HG03520 (cell line): ENCODE data around the gene POLE4.

ENCODE experiments used
- ATAC-seq: cut with Tn5 transposase; IDR thresholded peaks from one replicate; pipeline ENCODE4 v1.9.1; 2021; ENCODE audit warnings: mild to moderate bottlenecking, moderate library complexity; ENCODE audit not compliant: unreplicated experiment

The POLE4 gene

GRCh38 chr2:74985978-74986609, 27.7 kb downstream of the POLE4 start:
- ATAC-seq: no peak

GRCh38 chr2:74991977-74992376, 33.5 kb downstream of the POLE4 start:
- no peak for ATAC-seq

DNA sequence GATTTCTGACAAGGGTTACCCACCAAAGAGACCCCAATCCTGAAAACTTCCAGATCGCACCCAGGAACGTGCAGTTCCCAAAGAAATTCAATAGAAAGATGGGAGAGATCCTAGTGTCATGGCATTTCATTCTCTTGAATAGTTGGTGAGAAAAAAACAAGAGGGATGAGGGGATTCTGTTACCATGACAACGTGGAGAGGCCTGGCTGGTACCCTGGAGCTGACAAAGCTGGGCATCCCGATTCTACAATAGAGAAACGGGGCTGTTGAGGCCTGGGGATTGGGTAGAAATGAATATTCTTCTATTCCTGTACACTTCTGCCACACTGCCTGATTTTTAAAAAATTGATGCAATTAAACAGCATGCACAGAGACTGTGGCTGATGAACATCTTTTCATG, 41.0 kb downstream of the POLE4 start:
- no peak for ATAC-seq

- no peak for ATAC-seq
Observed at GRCh38 chr2:75002007-75002406, 43.6 kb downstream of the POLE4 start.

DNA sequence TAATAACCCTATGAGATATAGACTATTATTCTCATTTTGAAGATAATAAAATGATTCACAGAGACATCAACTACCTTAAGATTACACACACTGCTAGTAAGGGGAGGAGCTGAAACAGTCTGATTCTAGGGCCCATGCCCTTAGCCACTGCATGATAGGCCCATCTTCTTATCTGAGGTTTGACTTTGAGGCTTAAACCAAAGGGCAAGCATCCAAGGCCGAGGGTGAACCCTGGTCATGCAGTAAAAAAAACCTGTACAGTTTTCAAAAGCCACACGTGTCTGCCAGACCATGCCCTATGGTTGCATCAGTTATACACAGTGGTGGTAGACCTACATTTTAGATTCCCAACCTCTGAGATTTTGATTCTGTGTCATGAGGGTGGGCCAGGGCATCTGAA, 44.8 kb downstream of the POLE4 start:
- no peak for ATAC-seq

- no peak for ATAC-seq
Observed at GRCh38 chr2:75003773-75004172, 45.3 kb downstream of the POLE4 start.

DNA sequence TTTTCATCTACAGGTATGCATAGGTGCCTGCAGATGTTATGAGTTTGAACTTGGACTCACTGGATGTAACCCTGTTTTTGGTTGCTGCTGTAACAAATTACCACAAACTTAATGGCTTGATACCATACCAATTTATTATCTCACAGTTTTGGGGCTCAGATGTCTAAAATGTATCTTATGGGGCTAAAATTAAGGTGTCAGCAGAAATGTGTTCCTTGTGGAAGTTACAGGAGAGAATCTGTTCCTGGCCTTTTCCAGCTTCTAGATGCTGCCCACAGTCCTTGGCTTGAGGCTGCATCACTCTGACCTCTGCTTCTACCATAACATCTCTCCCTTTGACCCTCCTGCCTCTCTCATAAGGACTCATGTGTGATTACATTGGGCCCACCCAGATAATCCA, 47.6 kb downstream of the POLE4 start:
- no peak for ATAC-seq

DNA sequence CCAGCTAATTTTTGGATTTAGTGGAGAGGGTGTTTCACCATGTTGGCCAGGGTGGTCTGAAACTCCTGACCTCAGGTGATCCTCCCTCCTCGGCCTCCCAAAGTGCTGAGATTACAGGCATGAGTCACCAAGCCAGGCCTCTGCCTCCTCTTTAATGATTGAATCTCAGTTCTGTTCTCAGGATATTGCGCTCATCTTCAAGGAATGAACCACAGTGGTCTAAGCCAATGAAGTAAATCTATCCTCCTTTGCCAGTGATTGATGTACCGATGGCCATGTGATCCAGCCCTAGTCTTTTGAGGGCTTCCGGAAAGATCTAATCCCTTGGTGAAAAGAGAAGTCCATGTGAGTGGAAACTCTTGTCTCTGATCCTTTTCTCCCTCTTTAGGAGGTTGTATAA, 48.6 kb downstream of the POLE4 start:
- ATAC-seq: no peak

DNA sequence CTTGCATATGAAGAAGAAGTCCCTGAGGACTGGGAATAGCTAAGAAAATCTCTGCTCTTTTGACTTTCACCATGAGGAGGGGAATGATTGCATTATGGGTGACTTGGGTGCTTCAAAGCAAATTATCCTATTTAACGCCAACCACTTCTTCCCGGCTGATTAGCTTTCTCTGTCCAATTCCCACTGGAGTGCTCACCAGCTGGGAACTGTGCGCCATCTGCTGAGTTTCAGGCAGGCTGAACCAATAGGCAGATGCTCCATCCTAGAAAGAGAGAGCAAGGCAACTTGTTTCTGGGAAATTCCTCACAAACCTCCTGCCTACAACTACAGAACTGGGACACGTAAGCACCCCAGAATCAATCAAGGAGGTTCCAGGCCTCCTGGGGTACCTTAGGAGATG, 49.4 kb downstream of the POLE4 start:
- no peak for ATAC-seq

DNA sequence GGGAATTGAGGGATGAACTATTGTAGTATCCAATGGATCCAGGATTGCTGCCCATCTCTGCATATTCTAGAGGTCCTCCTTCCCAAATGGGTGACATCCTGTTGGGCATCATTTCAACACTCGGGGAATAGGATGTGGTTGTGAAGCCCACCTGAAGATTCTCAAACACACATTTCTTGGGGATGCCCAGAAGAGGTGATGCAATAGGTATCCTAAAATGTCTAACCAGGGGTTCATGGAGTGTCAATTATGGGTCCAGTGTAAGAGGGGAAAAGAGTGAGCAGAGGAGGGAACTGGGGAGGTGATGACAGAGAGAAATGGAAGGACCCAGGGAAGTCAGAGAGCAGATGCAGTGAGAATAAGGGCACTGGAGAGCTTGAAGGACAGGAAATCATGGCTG, 52.1 kb downstream of the POLE4 start:
- no peak for ATAC-seq

DNA sequence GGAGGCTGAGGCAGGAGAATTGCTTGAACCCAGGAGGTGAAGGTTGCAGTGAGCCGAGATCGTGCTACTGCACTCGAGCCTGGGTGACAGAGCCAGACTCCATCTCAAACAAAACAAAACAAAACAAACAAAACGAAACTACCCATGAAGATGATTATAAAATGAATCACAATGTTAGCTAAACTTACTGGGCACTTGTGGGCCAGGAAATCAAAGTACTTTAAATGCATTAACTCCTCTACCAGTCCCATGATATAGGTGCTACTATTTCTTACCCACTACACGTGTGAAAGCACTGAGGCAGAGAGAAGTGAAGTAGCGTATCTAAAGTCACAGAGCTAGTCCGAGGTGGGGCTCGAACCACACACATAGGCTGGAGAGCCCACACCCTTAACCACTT, 53.6 kb downstream of the POLE4 start:
- no peak for ATAC-seq

DNA sequence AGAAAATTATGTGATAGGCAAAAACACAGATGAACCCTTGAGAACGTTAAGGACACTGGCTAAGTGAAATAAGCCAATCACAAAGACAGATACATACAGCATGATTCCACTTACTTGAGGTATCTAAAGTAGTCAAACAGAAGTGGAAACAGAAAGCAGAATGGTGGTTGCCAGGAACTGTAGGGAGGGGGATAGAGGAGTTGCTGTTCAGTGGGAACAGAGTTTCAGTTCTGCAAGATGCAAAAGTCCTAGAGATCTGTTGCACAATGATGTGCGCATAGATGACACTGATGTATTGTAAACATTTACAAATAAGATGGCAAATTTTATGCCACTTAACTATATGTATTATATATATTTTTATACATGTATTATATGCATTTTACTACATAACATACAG, 59.7 kb downstream of the POLE4 start:
- ATAC-seq: no peak
